K562 (cell line): ENCODE measurements around the gene TAF4. TPM values are rescaled to one million over a fixed set of nuclear protein-coding genes. Genes with fewer than 3 reads are reported as not detected.
"Not testable (repeated sequence)": the region's sequence is repeated elsewhere in the genome, so short reads cannot be mapped to it uniquely, and the experiment has no call there.

Experiments used
- ATAC-seq: fragments of 200-7000 bp; cut with Tn5 transposase; 3 replicates; pipeline ENCODE4 v1.9.1; 2020; ENCODE audit warnings: moderate library complexity
- BruUV-seq: library from RNA; stranded (reverse); fragments of 400-500 nt; replicated peaks from 2 replicates; lab custom pipeline; 2021; lab: Mats Ljungman, UMichigan
- CTCF ChIA-PET: fragments of 300-600 bp; formaldehyde crosslinking; extraction: SDS; loops from one replicate; lab custom pipeline; 2021; ENCODE audit warnings: low intra/inter-chr PET ratio; lab: Yijun Ruan, JAX
- POLR2A ChIA-PET: fragments of 300-600, 350-650 bp; sonication (Branson Sonifier 250); formaldehyde crosslinking; extraction: SDS; loops from one replicate; lab custom pipeline; 2021; ENCODE audit warnings: antibody characterized with exemption, inconsistent platforms; lab: Yijun Ruan, JAX
- DNase-seq, 4 experiments: peaks; one replicate each; pipeline versions ENCODE4 v3.0.0 to v3.0.0-alpha.2; 2011 to 2018; ENCODE audit warnings: low spot score in 3 of 4, mixed read lengths in 3 of 4; ENCODE audit errors: extremely low read depth in 1 of 4
- FAIRE-seq: peaks from 2 replicates; lab custom pipeline; 2011; peaks lifted over from hg19 to GRCh38; lab: Jason Lieb, UNC
- H2AFZ ChIP-seq: 2 replicates; pipeline ENCODE4 v1.6.0; 2011; ENCODE audit warnings: low read depth, low read length, control low read depth, inconsistent platforms
- H3K27ac ChIP-seq: fragments of 200-600 bp; 3 replicates; pipeline ENCODE4 v1.8.0; 2011; ENCODE audit warnings: low read depth, mild to moderate bottlenecking, control low read depth, inconsistent platforms, low read length, moderate library complexity, mixed read lengths; ENCODE audit errors: extremely low read depth
- H3K27me3 ChIP-seq, 2 experiments: fragments of 300-600 bp in 1 of 2; 2 replicates in 1 of 2; 3 replicates in 1 of 2; pipeline versions ENCODE4 v1.6.0 to v1.8.0; 2011; ENCODE audit warnings: inconsistent platforms in 2 of 2, low read length in 2 of 2, mild to moderate bottlenecking in 1 of 2, mixed read lengths in 1 of 2, moderate library complexity in 1 of 2; ENCODE audit not compliant: control insufficient read depth in 2 of 2, insufficient read depth in 2 of 2
- H3K36me3 ChIP-seq: fragments of 300-600 bp; 3 replicates; pipeline ENCODE4 v1.8.0; 2011; ENCODE audit warnings: mild to moderate bottlenecking, low read length, inconsistent platforms; ENCODE audit not compliant: control insufficient read depth, insufficient read depth
- H3K4me1 ChIP-seq, 2 experiments: fragments of 200-600 bp in 1 of 2; replicated peaks in 1 of 2; 2 replicates in 1 of 2; 3 replicates in 1 of 2; pipeline versions ENCODE4 v1.5.1 to v1.8.0; 2011; ENCODE audit warnings: inconsistent platforms in 2 of 2, low read length in 2 of 2, mild to moderate bottlenecking in 1 of 2, mixed read lengths in 1 of 2, moderate library complexity in 1 of 2; ENCODE audit not compliant: control insufficient read depth in 2 of 2, insufficient read depth in 2 of 2
- H3K4me2 ChIP-seq: 2 replicates; pipeline ENCODE4 v1.6.1; 2011; ENCODE audit warnings: low read length, control low read depth, inconsistent platforms, mixed read lengths; ENCODE audit not compliant: insufficient read depth
- H3K4me3 ChIP-seq: fragments of 200-600 bp; sonication (generic), shearing (Covaris generic); 2 replicates; pipeline ENCODE4 v1.5.1; 2016; ENCODE audit warnings: control low read depth, inconsistent platforms
- H3K79me2 ChIP-seq: fragments of 200-600 bp; 3 replicates; pipeline ENCODE4 v1.8.0; 2011; ENCODE audit warnings: low read length, inconsistent platforms; ENCODE audit not compliant: control insufficient read depth, insufficient read depth
- H3K9ac ChIP-seq, 2 experiments: 2 replicates each; pipeline versions ENCODE4 v1.6.0 to v1.6.1; 2011; ENCODE audit warnings: low read depth in 2 of 2, low read length in 2 of 2, control low read depth in 1 of 2, inconsistent platforms in 1 of 2, mild to moderate bottlenecking in 1 of 2, mixed read lengths in 1 of 2; ENCODE audit not compliant: insufficient read depth in 1 of 2
- H3K9me1 ChIP-seq: one replicate; pipeline ENCODE4 v1.6.0; 2011; ENCODE audit warnings: inconsistent platforms, mild to moderate bottlenecking, low read length, moderate library complexity; ENCODE audit not compliant: control insufficient read depth, insufficient read depth
- H3K9me3 ChIP-seq: replicated peaks from 2 replicates; pipeline ENCODE4 v1.5.1; 2011; ENCODE audit warnings: low read depth, low read length, inconsistent platforms; ENCODE audit not compliant: control insufficient read depth, insufficient read depth
- H4K20me1 ChIP-seq: replicated peaks from 2 replicates; pipeline ENCODE4 v1.6.1; 2011; ENCODE audit warnings: low read length, inconsistent platforms, mixed read lengths; ENCODE audit not compliant: control insufficient read depth, insufficient read depth
- FOXP1 ChIP-seq: sonication (generic); formaldehyde crosslinking; IDR thresholded peaks from 2 replicates; pipeline ENCODE4 v1.8.0; 2022; ENCODE audit warnings: mild to moderate bottlenecking, missing genetic modification reagents
- HCFC1 ChIP-seq: IDR thresholded peaks from 2 replicates; pipeline ENCODE4 v1.6.1; 2012; ENCODE audit warnings: low read depth, low read length, improper control_type of control experiment
- NBN ChIP-seq: fragments of 450-650 bp; IDR thresholded peaks from 2 replicates; pipeline ENCODE4 v1.6.1; 2016; ENCODE audit warnings: low read depth, mild to moderate bottlenecking
- WGBS: fragments of 100-300 bp; shearing (Covaris generic); methylation state at CpG from one replicate; pipeline ENCODE4 v1.1.6; 2016; ENCODE audit warnings: low coverage, mixed read lengths; ENCODE audit not compliant: insufficient coverage; ENCODE audit errors: missing lambda C conversion rate; 5-methylcytosine and 5-hydroxymethylcytosine counted together
- in situ Hi-C: fragments of 300-500 bp; cut with MboI; formaldehyde crosslinking; loops from 4 replicates; pipeline ENCODE4 v1.15.0; 2018; ENCODE audit warnings: inconsistent platforms, mixed read lengths
- intact Hi-C: fragments of 100-400 bp; cut with micrococcal nuclease; formaldehyde crosslinking; loops from 2 replicates; pipeline ENCODE4 v1.14.2; 2022
- polyA plus RNA-seq, 8 experiments: library from polyadenylated mRNA; depleted of rRNA in 4 of 8; stranded (reverse) in 5 of 8; unstranded in 3 of 8; fragments of >200 nt; fragmentation: Nextera tagmentation in 2 of 8; fragmentation: Illumina TruSeq in 1 of 8; extraction: Ambion mirVana in 2 of 8; extraction: Trizol in 1 of 8; gene quantifications; 2 replicates each; pipeline versions ENCODE4 v1.2.1 to v1.2.3, GENCODE V29; 2011 to 2014; ENCODE audit warnings: inconsistent platforms in 1 of 8, missing spikeins in 1 of 8
- total RNA-seq, 7 experiments: library from RNA; depleted of rRNA in 6 of 7; stranded (reverse); fragments of >200 nt in 6 of 7; fragmentation: Illumina TruSeq in 2 of 7; extraction: Trizol in 2 of 7; gene quantifications; 2 replicates each; pipeline versions ENCODE4 v1.2.1 to v1.2.3, GENCODE V29; 2011 to 2021; ENCODE audit warnings: low replicate concordance in 1 of 7
- TF ChIP-seq, protein P1 (sequence below): fragments of 250-450 bp; sonication (Bioruptor Pico); IDR thresholded peaks from 2 replicates; pipeline ENCODE4 v1.9.0; 2021; ENCODE audit warnings: mild to moderate bottlenecking, inconsistent platforms

The TAF4 gene
- total and polyA plus RNA-seq, 9 of the 15 experiments (the other 6 are each of a cell fraction or from before 2014, with no cell fraction given): 0.44 to 28.3 (median 5.6) TPM

DNA sequence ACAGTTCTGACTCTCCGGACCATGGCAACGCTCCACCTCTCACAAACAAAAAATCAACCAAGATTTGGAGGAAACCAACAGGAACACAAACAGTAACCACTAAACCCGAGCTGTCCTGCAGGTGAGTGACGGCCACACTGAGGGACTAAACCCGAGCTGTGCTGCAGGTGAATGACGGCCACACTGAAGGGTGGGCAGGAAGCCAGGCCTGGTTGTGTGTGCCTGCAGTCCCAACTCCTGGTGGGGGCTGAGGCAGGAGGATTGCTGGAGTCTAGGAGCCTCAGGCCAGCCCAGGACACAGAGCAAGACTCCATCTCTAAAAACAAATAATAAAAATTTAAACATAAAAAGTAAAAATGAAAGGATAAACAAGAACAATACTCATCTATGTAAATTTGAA, 80.6 kb downstream of the TAF4 start:
- WGBS: 92% methylated on average over 5 of the region's 6 CpGs
- Histone ChIP-seq H3K4me3 (no peak overlapping the region), H3K79me2 (peaks cover 9% of the 10 kb centered on the region; the same call in 1 of the 3 replicates), H3K27me3 (no peaks in the 10 kb centered on the region)
- in situ Hi-C loops: no loop called here
- no peak for TF ChIP-seq HCFC1
- TF ChIP-seq, protein P1, sequence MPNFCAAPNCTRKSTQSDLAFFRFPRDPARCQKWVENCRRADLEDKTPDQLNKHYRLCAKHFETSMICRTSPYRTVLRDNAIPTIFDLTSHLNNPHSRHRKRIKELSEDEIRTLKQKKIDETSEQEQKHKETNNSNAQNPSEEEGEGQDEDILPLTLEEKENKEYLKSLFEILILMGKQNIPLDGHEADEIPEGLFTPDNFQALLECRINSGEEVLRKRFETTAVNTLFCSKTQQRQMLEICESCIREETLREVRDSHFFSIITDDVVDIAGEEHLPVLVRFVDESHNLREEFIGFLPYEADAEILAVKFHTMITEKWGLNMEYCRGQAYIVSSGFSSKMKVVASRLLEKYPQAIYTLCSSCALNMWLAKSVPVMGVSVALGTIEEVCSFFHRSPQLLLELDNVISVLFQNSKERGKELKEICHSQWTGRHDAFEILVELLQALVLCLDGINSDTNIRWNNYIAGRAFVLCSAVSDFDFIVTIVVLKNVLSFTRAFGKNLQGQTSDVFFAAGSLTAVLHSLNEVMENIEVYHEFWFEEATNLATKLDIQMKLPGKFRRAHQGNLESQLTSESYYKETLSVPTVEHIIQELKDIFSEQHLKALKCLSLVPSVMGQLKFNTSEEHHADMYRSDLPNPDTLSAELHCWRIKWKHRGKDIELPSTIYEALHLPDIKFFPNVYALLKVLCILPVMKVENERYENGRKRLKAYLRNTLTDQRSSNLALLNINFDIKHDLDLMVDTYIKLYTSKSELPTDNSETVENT (CRISPR knock-in tag): no peak
- TF ChIP-seq FOXP1 (CRISPR knock-in tag): no peak
- TF ChIP-seq NBN: no peak
- TF ChIP-seq, all 486 proteins: peak for 0
- H3K9me3 ChIP-seq: no peaks in the 10 kb centered on the region
- POLR2A ChIA-PET: no interaction called here
- H3K9ac ChIP-seq: no peak overlapping the region
- H4K20me1 ChIP-seq: peaks cover 13% of the 10 kb centered on the region; the same call in 1 of the 2 replicates
- CTCF ChIA-PET: no interaction called here
- peaks cover 36% of the 10 kb centered on the region; the same call in 2 of the 3 replicates for H3K36me3 ChIP-seq
- no peak for ATAC-seq
- no peak overlapping the region for H3K4me2 ChIP-seq
- no peak overlapping the region for H2AFZ ChIP-seq
- no peak for FAIRE-seq
- no TSS peak for BruUV-seq
- H3K27ac ChIP-seq: no peak overlapping the region
- DNase-seq: no peak
- no peaks in the 10 kb centered on the region for H3K9me1 ChIP-seq
- peaks cover 4 to 14% of the 10 kb centered on the region in 2 experiments; a peak in 3 of 5 replicates for H3K4me1 ChIP-seq
- intact Hi-C loops: loop anchor here (10.0 kb wide), 1 partner anchor 320 kb away; the partner anchor contains the start of gene ADRM1

DNA sequence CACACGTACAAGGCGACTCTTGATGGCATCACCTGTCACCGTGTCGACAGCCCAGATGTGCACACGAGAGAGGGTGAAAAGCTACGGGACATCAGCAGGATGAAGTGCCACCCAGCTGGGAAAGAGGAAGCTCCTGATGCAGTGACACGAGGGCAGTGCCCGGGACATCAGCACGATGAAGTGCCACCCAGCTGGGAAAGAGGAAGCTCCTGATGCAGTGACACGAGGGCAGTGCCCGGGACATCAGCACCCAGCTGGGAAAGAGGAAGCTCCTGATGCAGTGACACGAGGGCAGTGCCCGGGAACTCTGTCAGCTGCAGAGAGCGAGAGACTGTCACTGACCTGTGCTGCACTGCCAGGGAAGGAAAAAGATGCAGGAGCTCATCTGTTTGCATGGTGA, 81.2 kb downstream of the TAF4 start:
- H4K20me1 ChIP-seq: peaks cover 13% of the 10 kb centered on the region; the same call in 1 of the 2 replicates
- H3K4me2 ChIP-seq, H3K27me3 ChIP-seq, H3K27ac ChIP-seq, H3K9ac ChIP-seq, FAIRE-seq, POLR2A ChIA-PET, CTCF ChIA-PET, BruUV-seq, ATAC-seq, H3K9me1 ChIP-seq, H3K4me3 ChIP-seq, in situ Hi-C loops, DNase-seq, H3K9me3 ChIP-seq, H3K79me2 ChIP-seq, H2AFZ ChIP-seq: not testable (repeated sequence)
- H3K4me1 ChIP-seq: peaks cover 4 to 16% of the 10 kb centered on the region in 2 experiments; a peak in 3 of 5 replicates
- WGBS: 94% methylated on average over 14 of the region's 14 CpGs
- peaks cover 34% of the 10 kb centered on the region; the same call in 2 of the 3 replicates for H3K36me3 ChIP-seq
- intact Hi-C loops: loop anchor here (10.0 kb wide), 1 partner anchor 320 kb away; the partner anchor contains the start of gene ADRM1
